ENCODE measurements around the gene GCAT. TPM values are rescaled to one million over a fixed set of nuclear protein-coding genes. Genes with fewer than 3 reads are reported as not detected.
A peak's percentile ranks its signal among the peaks of the same experiment; 100 is the strongest.

The GCAT gene
- total and polyA plus RNA-seq, 2 of the 13 experiments (the other 11 are each of a cell fraction or from before 2014, with no cell fraction given) = 28.0 to 50.3 TPM

- TF ChIP-seq E2F5 (CRISPR knock-in tag; conservative IDR thresholded peaks at IDR 0.05) = no peak
- TF ChIP-seq ZNF639 (CRISPR knock-in tag; conservative IDR thresholded peaks at IDR 0.05) = no peak
- no peak for TF ChIP-seq ZNF569 (CRISPR knock-in tag; IDR thresholded peaks at IDR 0.05; ENCODE audit: borderline replicate concordance)
- no peak for TF ChIP-seq ZFP36 (IDR thresholded peaks at IDR 0.05; ENCODE audit: borderline replicate concordance, low read depth, low read length, partially characterized antibody)
- no peak for TF ChIP-seq CSRNP1 (CRISPR knock-in tag; IDR thresholded peaks at IDR 0.05)
- peak; percentile 38; the same call in 1 of the 2 replicates for TF ChIP-seq HDAC2 (CRISPR knock-in tag; IDR thresholded peaks at IDR 0.05)
- TF ChIP-seq PLRG1 (conservative IDR thresholded peaks at IDR 0.05) = no peak
- peak; percentile 65; the same call in 1 of the 2 replicates for TF ChIP-seq YEATS4 (CRISPR knock-in tag; IDR thresholded peaks at IDR 0.05; ENCODE audit: borderline replicate concordance)
- no peak for TF ChIP-seq RAD51 (IDR thresholded peaks at IDR 0.05; ENCODE audit: borderline replicate concordance)
- no peak for TF ChIP-seq POGZ (CRISPR knock-in tag; IDR thresholded peaks at IDR 0.05)
- peak; percentile 6; the same call in 1 of the 2 replicates for TF ChIP-seq RAD21 (CRISPR knock-in tag; IDR thresholded peaks at IDR 0.05)
- TF ChIP-seq ZNF747 (CRISPR knock-in tag; IDR thresholded peaks at IDR 0.05; ENCODE audit: borderline replicate concordance) = no peak
- no peak for TF ChIP-seq ZNF207 (IDR thresholded peaks at IDR 0.05; ENCODE audit: borderline replicate concordance)
- no peak for TF ChIP-seq KLF13 (CRISPR knock-in tag; IDR thresholded peaks at IDR 0.05)
- TF ChIP-seq HDAC1 (CRISPR knock-in tag; IDR thresholded peaks at IDR 0.05) = peak; percentile 51; the same call in 1 of the 2 replicates
- peak; percentile 60 for TF ChIP-seq ZNF629 (CRISPR knock-in tag; conservative IDR thresholded peaks at IDR 0.05)
- peak; percentile 76; the same call in 1 of the 2 replicates for TF ChIP-seq ZNF772 (CRISPR knock-in tag; IDR thresholded peaks at IDR 0.05)
- 0 out of 2 replicates have a peak, but pooled peaks have one; percentile 61 for TF ChIP-seq PCBP1 (IDR thresholded peaks at IDR 0.05; ENCODE audit: borderline replicate concordance, low read depth, low read length)
- no peak for TF ChIP-seq PTBP1 (IDR thresholded peaks at IDR 0.05; ENCODE audit: low read depth, low read length, poor library complexity, severe bottlenecking)
- TF ChIP-seq DMAP1 (CRISPR knock-in tag; IDR thresholded peaks at IDR 0.05) = no peak
- peak; percentile 22; the same call in 1 of the 2 replicates for TF ChIP-seq ZNF350 (CRISPR knock-in tag; IDR thresholded peaks at IDR 0.05; ENCODE audit: borderline replicate concordance, low read depth)
- peak; percentile 66; the same call in 1 of the 2 replicates for TF ChIP-seq ZGPAT (CRISPR knock-in tag; IDR thresholded peaks at IDR 0.05)
- TF ChIP-seq NR2F1 (CRISPR knock-in tag; IDR thresholded peaks at IDR 0.05) = no peak
- no peak for TF ChIP-seq MIER3 (CRISPR knock-in tag; IDR thresholded peaks at IDR 0.05; ENCODE audit: borderline replicate concordance)
- peak; percentile 28 for TF ChIP-seq ZMYM4 (CRISPR knock-in tag; IDR thresholded peaks at IDR 0.05)
Measured at GRCh38 chr22:37802310-37803194, 5.2 kb upstream of the GCAT start (continued).
